H9 (cell line): ENCODE results near the gene ARHGAP9. TPM values are rescaled to one million over a fixed set of nuclear protein-coding genes. Genes with fewer than 3 reads are reported as not detected.

Experiments used
- DNase-seq: peaks from one replicate; pipeline ENCODE4 v3.0.0-alpha.2; 2017
- H2AFZ ChIP-seq: one replicate; pipeline ENCODE4 v1.6.1; 2013; ENCODE audit warnings: mild to moderate bottlenecking, low read length, control low read depth, moderate library complexity
- H2AK5ac ChIP-seq: 2 replicates; pipeline ENCODE4 v1.6.1; 2013; ENCODE audit warnings: low read length, control low read depth, mixed read lengths; ENCODE audit not compliant: insufficient read length
- H2BK120ac ChIP-seq: one replicate; pipeline ENCODE4 v1.6.1; 2013; ENCODE audit warnings: low read depth, mild to moderate bottlenecking, low read length, control low read depth, inconsistent platforms; ENCODE audit not compliant: poor library complexity, severe bottlenecking
- H2BK12ac ChIP-seq: 2 replicates; pipeline ENCODE4 v1.6.1; 2013; ENCODE audit warnings: low read length, control low read depth, mixed read lengths, low read depth; ENCODE audit not compliant: insufficient read length
- H2BK15ac ChIP-seq: 2 replicates; pipeline ENCODE4 v1.6.1; 2013; ENCODE audit warnings: low read depth, low read length, control low read depth
- H2BK20ac ChIP-seq: one replicate; pipeline ENCODE4 v1.6.1; 2013; ENCODE audit warnings: low read depth, mild to moderate bottlenecking, low read length, control low read depth, inconsistent platforms; ENCODE audit not compliant: poor library complexity, severe bottlenecking
- H2BK5ac ChIP-seq: 2 replicates; pipeline ENCODE4 v1.6.1; 2013; ENCODE audit warnings: low read length, control low read depth, mixed read lengths; ENCODE audit not compliant: insufficient read length
- H3K14ac ChIP-seq: 2 replicates; pipeline ENCODE4 v1.6.1; 2013; ENCODE audit warnings: low read length, control low read depth; ENCODE audit not compliant: insufficient read depth
- H3K18ac ChIP-seq: 2 replicates; pipeline ENCODE4 v1.6.1; 2013; ENCODE audit warnings: low read depth, mild to moderate bottlenecking, mixed read lengths, low read length, control low read depth; ENCODE audit not compliant: insufficient read length
- H3K23ac ChIP-seq: 2 replicates; pipeline ENCODE4 v1.6.1; 2013; ENCODE audit warnings: low read length, control low read depth, mixed read lengths, low read depth; ENCODE audit not compliant: insufficient read length
- H3K23me2 ChIP-seq: 2 replicates; pipeline ENCODE4 v1.6.1; 2013; ENCODE audit warnings: low read depth, mild to moderate bottlenecking, mixed read lengths, low read length, control low read depth; ENCODE audit not compliant: insufficient read length, poor library complexity, severe bottlenecking
- H3K27ac ChIP-seq: 2 replicates; pipeline ENCODE4 v1.5.1; 2013; ENCODE audit warnings: low read length, control low read depth, mixed read lengths, low read depth; ENCODE audit not compliant: insufficient read length
- H3K27me3 ChIP-seq: 2 replicates; pipeline ENCODE4 v1.6.1; 2013; ENCODE audit warnings: low read length, control low read depth, inconsistent platforms; ENCODE audit not compliant: insufficient read depth
- H3K4ac ChIP-seq: 2 replicates; pipeline ENCODE4 v1.6.1; 2013; ENCODE audit warnings: low read depth, mild to moderate bottlenecking, control low read depth, inconsistent platforms, low read length, moderate library complexity
- H3K4me1 ChIP-seq: 2 replicates; pipeline ENCODE4 v1.6.1; 2013; ENCODE audit warnings: low read length, control low read depth, inconsistent platforms; ENCODE audit not compliant: insufficient read depth
- H3K4me2 ChIP-seq: 2 replicates; pipeline ENCODE4 v1.6.1; 2013; ENCODE audit warnings: low read length, control low read depth, mixed read lengths; ENCODE audit not compliant: insufficient read length, insufficient read depth
- H3K56ac ChIP-seq: 2 replicates; pipeline ENCODE4 v1.6.1; 2013; ENCODE audit warnings: low read depth, mild to moderate bottlenecking, mixed read lengths, low read length, control low read depth; ENCODE audit not compliant: insufficient read length
- H3K79me1 ChIP-seq: 2 replicates; pipeline ENCODE4 v1.6.1; 2013; ENCODE audit warnings: low read depth, mild to moderate bottlenecking, moderate library complexity, low read length, control low read depth, inconsistent platforms; ENCODE audit not compliant: insufficient read depth, poor library complexity, severe bottlenecking
- H3K79me2 ChIP-seq: 2 replicates; pipeline ENCODE4 v1.6.1; 2013; ENCODE audit warnings: low read length, control low read depth, inconsistent platforms; ENCODE audit not compliant: insufficient read depth
- H3K9ac ChIP-seq: 2 replicates; pipeline ENCODE4 v1.6.1; 2013; ENCODE audit warnings: low read length, control low read depth, mixed read lengths; ENCODE audit not compliant: insufficient read length; ENCODE audit errors: extremely low read depth
- H3K9me3 ChIP-seq: one replicate; pipeline ENCODE4 v1.6.1; 2013; ENCODE audit warnings: low read depth, low read length, inconsistent platforms; ENCODE audit not compliant: control insufficient read depth
- H3T11ph ChIP-seq: one replicate; pipeline ENCODE4 v1.6.1; 2013; ENCODE audit warnings: mild to moderate bottlenecking, low read length, control low read depth, inconsistent platforms
- H4K20me1 ChIP-seq: one replicate; pipeline ENCODE4 v1.6.1; 2013; ENCODE audit not compliant: control insufficient read depth, insufficient read length, insufficient read depth
- H4K5ac ChIP-seq: 2 replicates; pipeline ENCODE4 v1.6.1; 2013; ENCODE audit warnings: low read depth, mild to moderate bottlenecking, mixed read lengths, low read length, control low read depth; ENCODE audit not compliant: insufficient read length
- H4K8ac ChIP-seq: replicated peaks from 2 replicates; pipeline ENCODE4 v1.6.1; 2013; ENCODE audit warnings: low read length, control low read depth, mixed read lengths, low read depth; ENCODE audit not compliant: insufficient read length
- H4K91ac ChIP-seq: 2 replicates; pipeline ENCODE4 v1.6.1; 2013; ENCODE audit warnings: low read depth, mild to moderate bottlenecking, moderate library complexity, mixed read lengths, low read length, control low read depth; ENCODE audit not compliant: insufficient read length
- H3K27ac Mint-ChIP-seq, 3 experiments: 2 replicates in 2 of 3; 3 replicates in 1 of 3; pipeline ENCODE4 v1.8.0; 2020 to 2021; ENCODE audit warnings: mixed read lengths in 3 of 3, mild to moderate bottlenecking in 1 of 3, moderate library complexity in 1 of 3
- H3K27me3 Mint-ChIP-seq: 2 replicates; pipeline ENCODE4 v1.8.0; 2021; ENCODE audit warnings: low read depth, mild to moderate bottlenecking, moderate library complexity, mixed read lengths
- H3K36me3 Mint-ChIP-seq, 3 experiments: 2 replicates in 2 of 3; 3 replicates in 1 of 3; pipeline ENCODE4 v1.8.0; 2020 to 2021; ENCODE audit warnings: low read depth in 3 of 3, mixed read lengths in 3 of 3; ENCODE audit not compliant: insufficient read depth in 1 of 3
- H3K4me1 Mint-ChIP-seq, 2 experiments: 2 replicates each; pipeline ENCODE4 v1.8.0; 2020; ENCODE audit warnings: mixed read lengths in 2 of 2
- H3K4me3 Mint-ChIP-seq, 2 experiments: 2 replicates in 1 of 2; 3 replicates in 1 of 2; pipeline ENCODE4 v1.8.0; 2020 to 2021; ENCODE audit warnings: mild to moderate bottlenecking in 2 of 2, mixed read lengths in 2 of 2, moderate library complexity in 1 of 2
- H3K9me3 Mint-ChIP-seq, 2 experiments: 2 replicates in 1 of 2; 3 replicates in 1 of 2; pipeline ENCODE4 v1.8.0; 2020; ENCODE audit warnings: mild to moderate bottlenecking in 2 of 2, mixed read lengths in 2 of 2, moderate library complexity in 1 of 2
- CTCF ChIP-seq: fragments of 200-600 bp; sonication (generic); conservative IDR thresholded peaks from 3 replicates; pipeline ENCODE4 v1.8.0; 2021; ENCODE audit warnings: antibody characterized with exemption, mild to moderate bottlenecking
- WGBS: extraction: QIAGEN DNeasy Blood & Tissue Kit; methylation state at CpG from one replicate; pipeline ENCODE4 v1.1.7; 2013; ENCODE audit warnings: missing lambda C conversion rate, low lambda C conversion rate, mixed read lengths; ENCODE audit not compliant: insufficient read length; ENCODE audit errors: extremely low coverage; 5-methylcytosine and 5-hydroxymethylcytosine counted together
- total RNA-seq: library from RNA; stranded (reverse); gene quantifications from 2 replicates; pipeline ENCODE4 v1.2.1, GENCODE V29; 2021

Gene ARHGAP9
- total RNA-seq, 1 experiment from 2014 or later = 3.7 TPM

GRCh38 chr12:57474862-57475261 is 4.8 kb downstream of the ARHGAP9 start:
- peaks cover 3% of the 10 kb centered on the region for H4K20me1 ChIP-seq
- WGBS = no CpG with 5 or more reads among the region's 7 CpGs
- H3K9me3 ChIP-seq = no peaks in the 10 kb centered on the region
- no peak overlapping the region for H3K4ac ChIP-seq
- H3K4me2 ChIP-seq = peak overlapping the region; percentile 62
- H3T11ph ChIP-seq = no peak overlapping the region
- H2BK120ac ChIP-seq = no peak overlapping the region
- no peak overlapping the region for H2BK20ac ChIP-seq
- peaks cover 15% of the 10 kb centered on the region for H3K23me2 ChIP-seq
- H3K79me1 ChIP-seq = no peaks in the 10 kb centered on the region
- no peak for DNase-seq
- H2BK15ac ChIP-seq = no peak overlapping the region
- H3K4me3 Mint-ChIP-seq = peak overlapping the region in 1 of 2 experiments; percentile 80; a peak in 3 of 5 replicates
- peaks cover 37% of the 10 kb centered on the region for H3K27me3 ChIP-seq
- H3K23ac ChIP-seq = no peak overlapping the region
- H3K36me3 Mint-ChIP-seq = no peaks in the 10 kb centered on the region; a peak in 2 of 7 replicates
- peaks cover 82% of the 10 kb centered on the region for H3K27me3 Mint-ChIP-seq
- H2AFZ ChIP-seq = no peak overlapping the region
- no peak overlapping the region for H3K9ac ChIP-seq
- H2BK5ac ChIP-seq = no peak overlapping the region
- no peak overlapping the region for H3K14ac ChIP-seq
- H3K79me2 ChIP-seq = no peaks in the 10 kb centered on the region
- H2AK5ac ChIP-seq = no peak overlapping the region
- H3K9me3 Mint-ChIP-seq = no peaks in the 10 kb centered on the region
- no peak overlapping the region for H2BK12ac ChIP-seq
- no peak overlapping the region for H3K56ac ChIP-seq
- no peaks in the 10 kb centered on the region; the same call in 1 of the 2 replicates for H3K4me1 ChIP-seq
- no peak overlapping the region for H4K5ac ChIP-seq
- no peak overlapping the region for H3K18ac ChIP-seq
- no peak overlapping the region for H4K8ac ChIP-seq
- no peak for TF ChIP-seq CTCF
- H3K4me1 Mint-ChIP-seq = peaks cover 21 to 22% of the 10 kb centered on the region in 2 experiments
- H3K27ac ChIP-seq = no peak overlapping the region
- no peak overlapping the region for H4K91ac ChIP-seq
- no peak overlapping the region for H3K27ac Mint-ChIP-seq
